GM19351 (cell line): ENCODE data around the gene SNF8.

Experiments used
- ATAC-seq: cut with Tn5 transposase; IDR thresholded peaks from one replicate; pipeline ENCODE4 v1.9.1; 2021; ENCODE audit warnings: mild to moderate bottlenecking, moderate library complexity; ENCODE audit not compliant: unreplicated experiment

Gene SNF8

GRCh38 chr17:48929812-48930165 lies 14.9 kb downstream of the SNF8 start:
- no peak for ATAC-seq

- ATAC-seq = no peak
Measured at GRCh38 chr17:48928876-48929811, 15.5 kb downstream of the SNF8 start.

GRCh38 chr17:48927978-48928745 lies 16.5 kb downstream of the SNF8 start:
- no peak for ATAC-seq

GRCh38 chr17:48925991-48926342 lies 18.7 kb downstream of the SNF8 start:
- ATAC-seq = no peak

GRCh38 chr17:48925251-48925990 lies 19.2 kb downstream of the SNF8 start:
- no peak for ATAC-seq

- peak; percentile 83 for ATAC-seq
Measured at GRCh38 chr17:48915459-48916282, 29.0 kb downstream of the SNF8 start.

GRCh38 chr17:48912476-48912875 lies 32.2 kb downstream of the SNF8 start:
- ATAC-seq = no peak

GRCh38 chr17:48910370-48910769 lies 34.3 kb downstream of the SNF8 start:
- no peak for ATAC-seq

- no peak for ATAC-seq
Measured at GRCh38 chr17:48909783-48910182, 34.9 kb downstream of the SNF8 start.

- ATAC-seq = peak; percentile 37
Measured at GRCh38 chr17:48908853-48909394, 35.7 kb downstream of the SNF8 start.

GRCh38 chr17:48908047-48908843 lies 36.4 kb downstream of the SNF8 start, which contains the start of gene UBE2Z:
UBE2Z (plus strand) TSS chr17:48908407; CDS start chr17:48908504, 97 bp downstream.
- peak; percentile 81 for ATAC-seq

- no peak for ATAC-seq
Measured at GRCh38 chr17:48907713-48908046, 37.0 kb downstream of the SNF8 start.

- ATAC-seq = no peak
Measured at GRCh38 chr17:48905987-48906515, 38.6 kb downstream of the SNF8 start.

- ATAC-seq = no peak
Measured at GRCh38 chr17:48904428-48904827, 40.2 kb downstream of the SNF8 start.

- ATAC-seq = no peak
Measured at GRCh38 chr17:48903401-48903800, 41.2 kb downstream of the SNF8 start.

- ATAC-seq = no peak
Measured at GRCh38 chr17:48901241-48901640, 43.4 kb downstream of the SNF8 start.

GRCh38 chr17:48894886-48895285 lies 49.8 kb downstream of the SNF8 start:
- ATAC-seq = no peak

- ATAC-seq = no peak
Measured at GRCh38 chr17:48893646-48894508, 50.8 kb downstream of the SNF8 start.
